Endodermal cell (in vitro differentiated cells): ENCODE data around the gene SBF2. TPM values are rescaled to one million over a fixed set of nuclear protein-coding genes. Genes with fewer than 3 reads are reported as not detected.

Experiments
- DNase-seq: peaks from one replicate; pipeline ENCODE4 v3.0.0-alpha.2; 2017
- H3K27ac ChIP-seq: 2 replicates; pipeline ENCODE4 v1.5.1; 2013; ENCODE audit warnings: mild to moderate bottlenecking, low read depth, low read length, moderate library complexity
- H3K27me3 ChIP-seq: 2 replicates; pipeline ENCODE4 v1.6.1; 2013; ENCODE audit warnings: mild to moderate bottlenecking, low read length, moderate library complexity; ENCODE audit not compliant: insufficient read depth, control insufficient read depth, poor library complexity, severe bottlenecking
- H3K36me3 ChIP-seq: 2 replicates; pipeline ENCODE4 v1.7.0; 2013; ENCODE audit warnings: mild to moderate bottlenecking, low read length, moderate library complexity; ENCODE audit not compliant: control insufficient read depth, insufficient read depth
- H3K4me1 ChIP-seq: one replicate; pipeline ENCODE4 v1.7.0; 2013; ENCODE audit warnings: low read length; ENCODE audit not compliant: control insufficient read depth, insufficient read depth
- H3K4me3 ChIP-seq: 2 replicates; pipeline ENCODE4 v1.5.1; 2013; ENCODE audit warnings: mild to moderate bottlenecking, low read length, moderate library complexity
- H3K9ac ChIP-seq: 2 replicates; pipeline ENCODE4 v1.6.1; 2013; ENCODE audit warnings: mild to moderate bottlenecking, low read length, moderate library complexity; ENCODE audit not compliant: poor library complexity, severe bottlenecking; ENCODE audit errors: extremely low read depth
- H3K9me3 ChIP-seq: 2 replicates; pipeline ENCODE4 v1.6.1; 2013; ENCODE audit warnings: mild to moderate bottlenecking, low read length, moderate library complexity; ENCODE audit not compliant: control insufficient read depth
- H3K27ac Mint-ChIP-seq: 2 replicates; pipeline ENCODE4 v1.8.0; 2020; ENCODE audit warnings: mixed read lengths
- H3K27me3 Mint-ChIP-seq: 2 replicates; pipeline ENCODE4 v1.8.0; 2021; ENCODE audit warnings: mild to moderate bottlenecking, mixed read lengths; ENCODE audit not compliant: insufficient read depth
- H3K36me3 Mint-ChIP-seq: 2 replicates; pipeline ENCODE4 v1.8.0; 2020; ENCODE audit warnings: low read depth, mixed read lengths
- H3K4me1 Mint-ChIP-seq: 2 replicates; pipeline ENCODE4 v1.8.0; 2020; ENCODE audit warnings: mixed read lengths
- H3K4me3 Mint-ChIP-seq: 2 replicates; pipeline ENCODE4 v1.8.0; 2020; ENCODE audit warnings: mild to moderate bottlenecking, moderate library complexity, mixed read lengths
- H3K9me3 Mint-ChIP-seq: 2 replicates; pipeline ENCODE4 v1.8.0; 2020; ENCODE audit warnings: mild to moderate bottlenecking, mixed read lengths
- CTCF ChIP-seq: fragments of 200-600 bp; sonication (generic); conservative IDR thresholded peaks from 2 replicates; pipeline ENCODE4 v1.5.0; 2021; ENCODE audit warnings: antibody characterized with exemption, mild to moderate bottlenecking
- WGBS, 2 experiments: methylation state at CpG; one replicate each; pipeline versions ENCODE4 v1.1.5 to v1.1.7; 2013; ENCODE audit warnings: missing lambda C conversion rate in 2 of 2, mixed read lengths in 1 of 2; ENCODE audit not compliant: insufficient coverage in 1 of 2, insufficient read length in 1 of 2; 5-methylcytosine and 5-hydroxymethylcytosine counted together
- total RNA-seq, 2 donors: library from RNA; stranded (reverse); fragmentation: NEBNext Ultra II Directional in 1 of 2; extraction: Animal tissue kit (Norgen Biotek cat#: 25700) in 1 of 2; gene quantifications; 2 replicates in 1 of 2; 3 replicates in 1 of 2; pipeline ENCODE4 v1.2.1, GENCODE V29; 2021

SBF2 gene
- total RNA-seq, 2 donors from 2014 or later, result 27.1 to 32.5 TPM

GRCh38 chr11:9731256-9731655 lies 562.8 kb downstream of the SBF2 start:
- H3K4me1 Mint-ChIP-seq, result peaks cover under 1% of the 10 kb centered on the region
- H3K4me3 ChIP-seq, result no peak overlapping the region
- no peak for DNase-seq
- peaks cover 77% of the 10 kb centered on the region for H3K36me3 ChIP-seq
- H3K27me3 Mint-ChIP-seq, result no peaks in the 10 kb centered on the region
- H3K36me3 Mint-ChIP-seq, result peaks cover 53% of the 10 kb centered on the region
- H3K9ac ChIP-seq, result no peak overlapping the region
- H3K9me3 Mint-ChIP-seq, result no peaks in the 10 kb centered on the region
- 90 to 100% methylated on average over 1 of the region's 1 CpG for WGBS, 2 experiments
- no peak for TF ChIP-seq CTCF
- H3K9me3 ChIP-seq, result peaks cover 14% of the 10 kb centered on the region
- H3K27me3 ChIP-seq, result no peaks in the 10 kb centered on the region
- no peaks in the 10 kb centered on the region for H3K4me1 ChIP-seq
- H3K4me3 Mint-ChIP-seq, result no peak overlapping the region
- no peak overlapping the region for H3K27ac Mint-ChIP-seq
- H3K27ac ChIP-seq, result no peak overlapping the region

Other genes with a start within 250 kb of the SBF2 start
- gene ADM, start 10.9 kb upstream of the SBF2 start, total RNA-seq, result 10 to 100 TPM; 20.6 to 35.5 TPM
- 1 to 10 TPM; 7.1 to 7.9 TPM for gene AMPD3, start 161.0 kb upstream of the SBF2 start, total RNA-seq
- 10 to 100 TPM; 34.7 to 42.2 TPM for gene RNF141, start 247.0 kb upstream of the SBF2 start, total RNA-seq